NCI-H2029 (cell line): ENCODE results near the gene VAV2.

Experiments used
- DNase-seq: peaks from one replicate; lab custom pipeline; 2025; lab: John Stamatoyannopoulos, UW

VAV2 gene

DNA sequence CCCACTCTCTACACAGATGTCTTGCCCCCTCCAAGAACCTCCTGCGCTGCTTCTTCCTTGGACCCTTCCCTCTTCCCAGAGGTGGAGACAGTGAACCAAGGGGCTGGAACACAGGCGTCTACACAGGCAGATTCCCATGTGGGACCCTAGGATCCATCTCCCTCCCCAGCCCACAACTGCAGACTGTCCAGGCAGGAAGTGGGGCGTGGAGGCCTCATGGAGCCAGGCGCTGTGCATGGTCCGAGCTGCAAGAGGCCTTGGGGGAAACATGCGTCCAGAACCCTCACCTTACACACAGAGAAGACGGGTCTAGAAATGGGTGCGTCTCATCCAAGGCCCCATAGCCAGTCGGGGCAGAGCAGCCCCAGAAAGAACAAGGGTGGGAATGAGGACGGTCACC is 117.5 kb downstream of the VAV2 start:
- no peak for DNase-seq

DNA sequence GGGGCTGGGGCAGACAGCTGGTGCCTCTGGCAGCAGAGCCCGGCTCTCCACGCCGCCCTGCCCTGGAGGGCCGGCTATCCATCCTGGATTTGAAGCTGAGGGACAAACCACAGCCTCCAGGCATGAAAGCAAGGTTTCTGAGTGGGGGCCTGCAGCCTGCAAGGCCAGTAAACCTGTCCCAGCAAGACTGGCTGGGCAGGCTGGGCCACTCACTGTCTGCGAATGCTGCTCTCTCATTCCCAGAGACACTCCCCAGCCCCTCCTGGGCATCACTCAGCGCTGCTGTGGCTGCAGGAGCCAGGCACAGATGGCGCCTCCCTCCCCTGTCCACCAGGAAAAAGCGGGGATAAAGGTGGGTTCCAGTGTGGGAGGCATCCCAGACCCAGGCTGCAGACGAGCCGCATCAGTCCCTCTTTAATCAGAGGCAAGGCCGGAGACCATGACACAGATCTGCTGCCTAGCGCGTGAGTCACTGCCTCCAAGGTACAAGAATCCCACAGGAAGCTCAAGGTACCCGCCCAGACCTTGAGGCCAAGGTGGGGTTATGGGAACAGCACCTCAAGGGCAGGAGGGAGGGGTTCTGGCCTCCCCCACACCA is 118.0 kb downstream of the VAV2 start:
- DNase-seq, result no peak

DNA sequence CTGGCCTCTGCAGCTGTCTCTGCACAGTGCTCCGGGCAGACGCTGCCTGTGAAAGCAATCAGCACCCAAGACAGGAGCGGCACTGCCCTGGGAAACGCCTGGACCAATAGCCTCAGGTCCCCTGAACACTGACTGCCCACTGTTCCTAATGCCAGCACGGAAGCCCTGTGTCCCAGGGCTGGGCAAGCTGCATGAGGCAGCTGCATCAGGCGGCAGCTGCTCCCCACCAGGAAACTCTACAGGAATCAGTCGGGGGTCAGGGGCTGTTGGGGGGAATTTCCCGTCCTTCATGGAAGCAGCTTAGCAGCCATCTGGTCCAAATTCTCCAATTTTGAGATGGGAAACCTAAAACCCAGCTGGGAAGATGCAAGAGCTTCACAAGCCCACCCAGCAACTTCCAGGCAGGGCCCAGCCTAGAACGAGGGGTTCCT is 118.6 kb downstream of the VAV2 start:
- no peak for DNase-seq

GRCh38 chr9:133873009-133873408 is 119.1 kb downstream of the VAV2 start:
- DNase-seq, result no peak

GRCh38 chr9:133870598-133871595 is 121.2 kb downstream of the VAV2 start:
- no peak for DNase-seq

GRCh38 chr9:133869674-133870405 is 122.3 kb downstream of the VAV2 start:
- DNase-seq, result no peak

DNA sequence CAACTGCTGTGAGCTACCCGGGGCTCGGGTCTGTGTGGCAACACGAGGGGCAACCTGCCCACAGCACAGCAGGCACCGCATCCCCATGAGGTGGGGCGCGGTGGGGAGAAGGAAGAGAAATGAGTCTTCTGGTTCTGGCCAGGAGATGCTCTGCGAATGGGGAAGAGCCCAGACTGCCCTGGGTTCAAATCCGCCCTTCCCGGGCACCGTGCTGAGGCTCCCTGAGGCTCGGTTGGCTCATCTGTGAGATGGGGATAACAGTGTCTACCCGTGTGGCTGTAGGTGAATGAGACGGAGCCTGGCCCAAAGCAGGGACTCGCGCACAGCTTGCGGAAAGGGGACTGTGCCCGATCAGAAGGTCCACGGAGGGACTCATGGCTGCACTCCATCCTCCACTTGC is 123.9 kb downstream of the VAV2 start:
- DNase-seq, result no peak

- DNase-seq, result no peak
Observed at GRCh38 chr9:133866946-133867345, 125.2 kb downstream of the VAV2 start.

GRCh38 chr9:133864011-133864410 is 128.1 kb downstream of the VAV2 start:
- no peak for DNase-seq

DNA sequence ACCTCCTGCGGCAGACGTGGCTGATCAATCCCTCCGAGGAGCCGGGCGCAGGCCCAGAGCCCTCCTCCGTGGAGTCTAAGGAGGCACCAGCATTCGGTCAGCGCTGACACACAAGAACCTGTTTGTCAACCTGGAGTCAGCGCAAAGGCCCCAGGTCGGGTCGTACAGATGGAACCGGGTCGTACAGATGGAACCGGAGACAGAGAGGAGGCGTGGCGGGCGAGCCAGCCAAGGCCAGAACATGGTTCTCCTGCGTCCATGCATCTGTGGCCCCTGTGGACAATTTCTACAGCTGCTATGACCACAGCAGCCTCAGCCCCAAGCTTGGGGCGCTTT is 128.9 kb downstream of the VAV2 start:
- no peak for DNase-seq

DNA sequence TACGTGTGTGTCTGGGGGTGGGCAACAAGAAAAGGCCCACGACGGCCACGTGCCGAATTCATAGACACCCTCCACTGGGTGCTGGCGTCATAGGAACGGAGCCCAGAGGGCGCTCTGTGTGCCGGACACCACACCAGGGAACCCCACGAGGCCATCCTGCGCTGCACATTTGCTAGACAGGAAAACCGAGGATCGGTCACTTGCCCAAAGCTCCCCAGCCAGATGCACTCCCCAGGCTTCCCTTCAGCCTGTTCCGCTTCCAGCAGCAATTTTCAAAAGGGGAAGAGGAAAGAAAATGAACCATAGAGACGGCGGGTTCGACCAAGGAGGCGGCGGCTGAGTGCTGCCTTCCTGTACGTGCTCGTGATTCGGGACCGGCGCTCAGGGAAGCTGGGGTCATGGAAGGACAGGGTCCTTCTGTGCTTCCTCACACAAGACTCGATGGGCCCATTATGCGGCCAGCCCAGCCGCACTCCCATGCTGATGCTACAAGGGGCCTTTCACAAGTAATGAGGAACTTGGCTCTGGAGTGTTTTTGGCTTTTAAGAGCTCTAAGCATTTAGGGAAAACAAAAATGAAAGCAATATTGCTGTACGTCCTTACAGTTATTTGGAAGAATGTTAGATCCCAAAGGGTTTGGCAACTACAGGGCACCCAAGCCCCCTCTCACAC is 129.4 kb downstream of the VAV2 start:
- no peak for DNase-seq

- no peak for DNase-seq
Observed at GRCh38 chr9:133861692-133862091, 130.4 kb downstream of the VAV2 start.

DNA sequence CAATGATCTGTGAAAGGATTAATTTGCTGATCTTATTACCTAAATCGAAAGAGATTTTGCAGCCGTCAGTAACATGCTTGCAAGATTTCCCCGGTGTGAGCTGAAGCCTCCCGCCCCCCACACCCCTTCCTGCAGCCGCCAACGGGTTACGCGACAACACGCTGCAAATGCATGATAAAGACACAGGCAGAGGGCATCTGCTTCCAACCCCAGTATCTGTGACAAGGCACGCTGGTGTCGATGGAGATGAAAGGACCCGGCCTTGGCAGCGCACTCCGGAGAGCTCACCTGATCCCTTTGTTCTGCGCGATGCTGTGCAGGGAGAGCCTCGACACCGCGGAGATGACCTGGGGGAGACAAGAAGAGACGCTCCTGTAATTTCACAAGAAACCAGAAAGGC is 131.0 kb downstream of the VAV2 start:
- DNase-seq, result no peak

DNA sequence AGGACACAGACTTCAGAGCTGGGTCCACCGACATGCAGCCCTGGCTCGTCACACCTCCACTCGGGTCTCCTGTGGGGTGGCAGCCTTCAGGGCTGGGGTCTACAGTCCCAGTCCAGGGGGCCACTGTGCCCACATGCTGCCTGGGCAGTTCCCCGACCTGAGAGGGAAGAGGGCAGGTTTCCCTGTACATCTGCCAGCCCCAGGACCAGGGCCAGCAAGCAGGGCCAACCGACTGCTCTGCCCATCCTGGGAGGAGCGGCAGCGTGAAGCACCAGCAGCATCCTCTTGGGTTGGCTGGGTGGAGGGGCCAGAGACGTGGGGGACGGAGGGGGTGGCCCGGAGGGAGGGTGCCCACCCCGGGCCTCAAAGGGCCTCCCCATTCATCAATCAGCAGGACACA is 133.4 kb downstream of the VAV2 start:
- DNase-seq, result no peak

DNA sequence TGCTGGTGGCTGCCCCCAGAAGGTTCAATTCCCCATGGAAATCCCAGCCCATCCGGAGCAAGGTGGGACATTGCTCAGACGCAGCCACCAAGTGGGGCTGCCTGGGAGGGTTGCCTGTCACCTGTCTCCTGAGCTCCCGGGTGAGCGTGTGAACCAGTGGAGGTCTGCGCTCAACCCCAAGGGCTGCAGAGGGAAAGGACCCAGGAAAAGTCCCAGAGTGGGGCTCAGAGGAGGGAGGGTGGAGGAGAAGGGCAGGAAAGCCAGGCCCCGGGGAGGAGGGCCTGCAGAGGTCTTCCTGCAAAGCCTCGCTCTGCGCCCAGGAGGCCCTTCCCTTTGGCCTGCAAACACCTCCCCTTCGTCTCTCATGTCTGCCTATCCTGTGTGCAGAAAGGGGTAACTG is 134.5 kb downstream of the VAV2 start:
- no peak for DNase-seq

DNA sequence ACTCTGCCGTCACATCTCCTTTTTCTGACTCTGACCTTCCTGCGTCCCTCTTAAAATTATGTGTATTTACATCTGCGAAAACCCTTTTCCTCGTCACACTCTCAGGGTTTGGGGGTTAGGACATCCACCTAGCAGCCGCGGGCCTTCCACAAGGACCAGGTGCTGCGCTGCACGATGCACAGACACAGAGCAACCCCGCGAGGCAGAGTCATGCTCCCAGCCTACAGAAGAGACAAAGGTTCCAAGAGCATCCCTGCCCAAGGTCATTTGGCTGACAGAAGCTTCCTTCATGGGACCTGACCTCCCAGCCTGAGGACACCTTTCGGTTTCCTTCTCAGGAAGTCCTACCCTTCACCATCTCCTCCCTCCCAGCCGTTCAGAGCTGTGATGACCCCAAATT is 135.3 kb downstream of the VAV2 start:
- DNase-seq, result no peak

- no peak for DNase-seq
Observed at GRCh38 chr9:133855802-133856521, 136.2 kb downstream of the VAV2 start.

DNA sequence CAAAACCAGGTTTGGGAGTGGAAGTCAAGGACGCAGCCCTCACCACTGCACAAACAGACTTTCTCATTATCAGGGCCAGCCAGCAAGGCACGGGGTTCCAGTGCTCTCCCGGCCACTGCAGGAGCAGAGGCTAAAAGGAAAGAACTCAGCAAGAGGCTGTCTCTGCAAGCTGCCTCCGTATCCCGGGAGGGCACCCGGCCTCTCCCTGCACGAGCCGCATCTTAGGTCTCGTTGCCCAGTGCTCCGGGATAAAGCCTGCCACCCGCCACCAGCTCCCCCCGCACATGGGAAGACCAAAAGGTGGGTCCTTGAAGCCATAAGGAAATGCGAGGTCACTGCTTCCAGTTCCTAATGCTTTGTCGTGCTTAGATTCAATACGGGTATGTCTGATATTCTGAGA is 136.8 kb downstream of the VAV2 start:
- DNase-seq, result no peak

- DNase-seq, result no peak
Observed at GRCh38 chr9:133854765-133855164, 137.4 kb downstream of the VAV2 start.

GRCh38 chr9:133854048-133854447 is 138.1 kb downstream of the VAV2 start:
- no peak for DNase-seq

DNA sequence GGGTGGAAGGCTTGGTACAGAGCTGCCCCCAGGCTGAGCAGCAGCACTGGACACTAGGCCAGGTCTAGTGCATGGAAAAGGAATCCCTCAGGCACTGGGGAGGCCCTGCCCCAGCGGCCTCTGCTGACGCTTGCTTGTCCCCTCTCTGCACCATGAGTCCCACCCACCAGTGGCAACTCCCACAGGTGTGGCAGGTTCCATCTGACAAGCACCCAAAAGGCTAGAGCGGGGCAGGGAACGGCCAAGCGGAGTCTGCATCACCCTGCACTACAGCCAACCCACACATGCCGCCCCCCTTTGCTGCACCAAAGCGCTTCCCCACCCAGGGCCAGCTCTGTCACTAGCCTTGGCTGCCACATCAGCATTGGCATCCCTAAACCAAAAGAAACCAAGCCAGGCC is 138.8 kb downstream of the VAV2 start:
- no peak for DNase-seq

GRCh38 chr9:133852431-133852830 is 139.7 kb downstream of the VAV2 start:
- no peak for DNase-seq
